ENCODE measurements around the gene RETREG2.
A peak's percentile ranks its signal among the peaks of the same experiment; 100 is the strongest.

The RETREG2 gene

GRCh38 chr2:219213486-219214071 lies 35.5 kb downstream of the RETREG2 start:
- DNase-seq, result no peak

- no peak for DNase-seq
Observed at GRCh38 chr2:219214141-219214540, 36.1 kb downstream of the RETREG2 start.

- DNase-seq, result no peak
Observed at GRCh38 chr2:219214786-219215185, 36.7 kb downstream of the RETREG2 start.

- no peak for DNase-seq
Observed at GRCh38 chr2:219215871-219216534, 37.9 kb downstream of the RETREG2 start.

- no peak for DNase-seq
Observed at GRCh38 chr2:219216535-219216915, 38.5 kb downstream of the RETREG2 start.

- peak in 48 of 51 donors; percentile 33 to 88 (median 69) for DNase-seq
Observed at GRCh38 chr2:219218217-219218731, 40.2 kb downstream of the RETREG2 start.

GRCh38 chr2:219218732-219219701 lies 40.9 kb downstream of the RETREG2 start, which contains the start of gene ABCB6:
Gene ABCB6 (minus strand): TSS chr2:219218958. CDS start chr2:219218673, 285 bp downstream.
- DNase-seq, result peak; percentile 76 to 98 (median 95)

- DNase-seq, result no peak
Observed at GRCh38 chr2:219219784-219220532, 41.9 kb downstream of the RETREG2 start.

- DNase-seq, result no peak
Observed at GRCh38 chr2:219220652-219221402, 42.8 kb downstream of the RETREG2 start.

- DNase-seq, result no peak
Observed at GRCh38 chr2:219221957-219222518, 44.0 kb downstream of the RETREG2 start.

- no peak for DNase-seq
Observed at GRCh38 chr2:219223831-219224610, 45.9 kb downstream of the RETREG2 start.

GRCh38 chr2:219225350-219225749 lies 47.3 kb downstream of the RETREG2 start:
- no peak for DNase-seq

- DNase-seq, result no peak
Observed at GRCh38 chr2:219228041-219228910, 50.2 kb downstream of the RETREG2 start.

GRCh38 chr2:219228911-219229304 lies 50.8 kb downstream of the RETREG2 start:
- DNase-seq, result no peak

- DNase-seq, result peak; percentile 63 to 100 (median 97)
Observed at GRCh38 chr2:219229305-219230058, 51.4 kb downstream of the RETREG2 start, which contains the start of the genes ANKZF1 and ATG9A. Gene ANKZF1 (plus strand): TSS chr2:219229806. CDS start chr2:219230258, 452 bp downstream. Gene ATG9A (minus strand): TSS chr2:219229636. CDS start chr2:219228024, 1,612 bp downstream.

- peak in 5 of 51 donors; percentile 23 to 59 (median 44) for DNase-seq
Observed at GRCh38 chr2:219230059-219230540, 52.0 kb downstream of the RETREG2 start.

GRCh38 chr2:219234331-219234730 lies 56.3 kb downstream of the RETREG2 start:
- no peak for DNase-seq
